H1 (cell line): Measurements from ENCODE around the gene NR4A1. TPM values are rescaled to one million over a fixed set of nuclear protein-coding genes. Genes with fewer than 3 reads are reported as not detected.

ENCODE experiments used
- polyA plus RNA-seq, 7 experiments: library from polyadenylated mRNA; depleted of rRNA in 3 of 7; stranded (reverse) in 5 of 7; unstranded in 2 of 7; fragments of >200 nt in 5 of 7; fragments of 200-250 nt in 2 of 7; gene quantifications; 1 replicate in 5 of 7; 2 replicates in 1 of 7; 4 replicates in 1 of 7; pipeline versions ENCODE4 v1.2.1 to v1.2.3, GENCODE V29; 2011 to 2013; ENCODE audit warnings: missing spikeins in 2 of 7, mixed read lengths in 2 of 7
- total RNA-seq: library from RNA; stranded (reverse); fragmentation: NEBNext Ultra II Directional; extraction: Animal tissue kit (Norgen Biotek cat#: 25700); gene quantifications from 2 replicates; pipeline ENCODE4 v1.2.1, GENCODE V29; 2021
- TF ChIP-seq, protein P1 (sequence below): IDR thresholded peaks from 2 replicates; pipeline ENCODE4 v1.6.1; 2012; ENCODE audit warnings: inconsistent platforms

The NR4A1 gene
- total and polyA plus RNA-seq, 2 of the 8 experiments (the other 6 are each of a cell fraction or from before 2014, with no cell fraction given): 18.7 to 23.3 TPM

DNA sequence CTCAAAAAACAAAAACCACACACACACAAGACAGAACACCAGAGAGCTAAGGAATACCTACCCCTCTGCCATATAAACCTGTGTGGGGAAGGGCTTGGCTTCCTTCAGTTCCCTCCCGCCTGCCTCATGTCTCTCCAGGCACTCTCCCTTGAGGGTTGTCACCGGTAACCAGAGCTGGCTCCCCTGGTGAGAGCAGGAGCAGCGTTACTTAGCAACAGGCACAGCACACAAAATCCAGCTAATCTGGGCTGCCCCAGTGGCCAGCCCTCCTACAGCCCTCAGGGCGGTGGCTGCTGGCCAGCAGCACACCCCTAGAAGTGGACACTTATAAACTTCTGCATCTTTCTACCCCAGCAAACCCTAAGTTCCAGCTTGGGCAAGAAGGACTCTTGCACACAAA, 21.6 kb upstream of the NR4A1 start (continued):
- TF ChIP-seq, protein P1, sequence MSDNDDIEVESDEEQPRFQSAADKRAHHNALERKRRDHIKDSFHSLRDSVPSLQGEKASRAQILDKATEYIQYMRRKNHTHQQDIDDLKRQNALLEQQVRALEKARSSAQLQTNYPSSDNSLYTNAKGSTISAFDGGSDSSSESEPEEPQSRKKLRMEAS: peak; percentile 48; the same call in 1 of the 2 replicates
